ENCODE results near the gene TBC1D1. TPM values are rescaled to one million over a fixed set of nuclear protein-coding genes. Genes with fewer than 3 reads are reported as not detected.

TBC1D1 gene
- total RNA-seq, 2 donors from 2014 or later: 49.8 to 129 TPM

- H3K36me3 ChIP-seq: no peaks in the 10 kb centered on the region
- intact Hi-C loops (cut with DNase I): loop anchor here (5.0 to 10.0 kb wide), 3 partner anchors 85 to 288 kb away; no protein-coding TSS in a partner anchor
- no peak overlapping the region for H3K27ac ChIP-seq
- TF ChIP-seq POLR2AphosphoS5 (IDR thresholded peaks at IDR 0.05) (no peak), POLR2A (IDR thresholded peaks at IDR 0.05) (no peak), CTCF (IDR thresholded peaks at IDR 0.05) (no peak)
- DNase-seq (ENCODE audit: low spot score): no peak
- 77% methylated on average over 5 of the region's 5 CpGs for WGBS
- no peaks in the 10 kb centered on the region for H3K27me3 ChIP-seq (replicated peaks; ENCODE audit: insufficient read depth)
- no peaks in the 10 kb centered on the region for H3K4me1 ChIP-seq (replicated peaks)
- no peak overlapping the region for H3K4me3 ChIP-seq
- no peaks in the 10 kb centered on the region for H3K9me3 ChIP-seq
Observed at GRCh38 chr4:37892641-37893040, 1.8 kb downstream of the TBC1D1 start.

GRCh38 chr4:37893164-37893563 is 2.3 kb downstream of the TBC1D1 start:
- Histone ChIP-seq H3K27me3 (replicated peaks; ENCODE audit: insufficient read depth) (no peaks in the 10 kb centered on the region), H3K9me3 (no peaks in the 10 kb centered on the region), H3K4me3 (no peak overlapping the region), H3K27ac (no peak overlapping the region), H3K36me3 (no peaks in the 10 kb centered on the region), H3K4me1 (replicated peaks) (no peaks in the 10 kb centered on the region)
- intact Hi-C loops (cut with DNase I): loop anchor here (5.0 to 10.0 kb wide), 3 partner anchors 84 to 288 kb away; no protein-coding TSS in a partner anchor
- DNase-seq (ENCODE audit: low spot score): no peak
- TF ChIP-seq POLR2A (IDR thresholded peaks at IDR 0.05) (no peak), POLR2AphosphoS5 (IDR thresholded peaks at IDR 0.05) (no peak), CTCF (IDR thresholded peaks at IDR 0.05) (no peak)
- WGBS: 87% methylated on average over 3 of the region's 3 CpGs

- H3K9me3 ChIP-seq: no peaks in the 10 kb centered on the region
- H3K27me3 ChIP-seq (replicated peaks; ENCODE audit: insufficient read depth): no peaks in the 10 kb centered on the region
- no peaks in the 10 kb centered on the region for H3K4me1 ChIP-seq (replicated peaks)
- no peak for TF ChIP-seq CTCF (IDR thresholded peaks at IDR 0.05)
- no peak for TF ChIP-seq POLR2A (IDR thresholded peaks at IDR 0.05)
- TF ChIP-seq POLR2AphosphoS5 (IDR thresholded peaks at IDR 0.05): no peak
- H3K36me3 ChIP-seq: no peaks in the 10 kb centered on the region
- intact Hi-C loops (cut with DNase I): loop anchor here (10.0 kb wide), 2 partner anchors 140 to 290 kb away; no protein-coding TSS in a partner anchor
- H3K4me3 ChIP-seq: no peak overlapping the region
- no peak for DNase-seq (ENCODE audit: low spot score)
- no peak overlapping the region for H3K27ac ChIP-seq
- WGBS: 95% methylated on average over 7 of the region's 7 CpGs
Observed at GRCh38 chr4:37895271-37895670, 4.4 kb downstream of the TBC1D1 start.

- Histone ChIP-seq H3K9me3 (no peaks in the 10 kb centered on the region), H3K36me3 (no peaks in the 10 kb centered on the region), H3K27me3 (replicated peaks; ENCODE audit: insufficient read depth) (no peaks in the 10 kb centered on the region), H3K27ac (no peak overlapping the region), H3K4me1 (replicated peaks) (no peaks in the 10 kb centered on the region), H3K4me3 (no peak overlapping the region)
- TF ChIP-seq POLR2AphosphoS5 (IDR thresholded peaks at IDR 0.05) (no peak), POLR2A (IDR thresholded peaks at IDR 0.05) (no peak), CTCF (IDR thresholded peaks at IDR 0.05) (no peak)
- DNase-seq (ENCODE audit: low spot score): no peak
- intact Hi-C loops (cut with DNase I): loop anchor here (10.0 kb wide), 2 partner anchors 138 to 292 kb away; no protein-coding TSS in a partner anchor
Observed at GRCh38 chr4:37896206-37896860, 5.4 kb downstream of the TBC1D1 start.

GRCh38 chr4:37902212-37902611 is 11.3 kb downstream of the TBC1D1 start:
- peak; percentile 28 for DNase-seq (ENCODE audit: low spot score)
- intact Hi-C loops (cut with DNase I): no loop called here
- no peak for TF ChIP-seq POLR2A (IDR thresholded peaks at IDR 0.05)
- TF ChIP-seq POLR2AphosphoS5 (IDR thresholded peaks at IDR 0.05): peak; percentile 12
- no peaks in the 10 kb centered on the region for H3K4me1 ChIP-seq (replicated peaks)
- H3K27me3 ChIP-seq (replicated peaks; ENCODE audit: insufficient read depth): no peaks in the 10 kb centered on the region
- H3K36me3 ChIP-seq: no peaks in the 10 kb centered on the region
- H3K9me3 ChIP-seq: no peaks in the 10 kb centered on the region
- H3K27ac ChIP-seq: no peak overlapping the region
- no peak overlapping the region for H3K4me3 ChIP-seq
- 43% methylated on average over 7 of the region's 7 CpGs for WGBS

Data from prostate gland (tissue), 2 donors.